Osteocyte (in vitro differentiated cells): ENCODE data around the gene RTP5. TPM values are rescaled to one million over a fixed set of nuclear protein-coding genes. Genes with fewer than 3 reads are reported as not detected.

Experiments used
- DNase-seq: peaks from one replicate; pipeline ENCODE4 v3.0.0; 2021; ENCODE audit warnings: mixed read lengths; ENCODE audit not compliant: unreplicated experiment; ENCODE audit errors: extremely low spot score
- H3K27ac Mint-ChIP-seq: one replicate; pipeline ENCODE4 v1.8.0; 2021; ENCODE audit warnings: mild to moderate bottlenecking, mixed read lengths; ENCODE audit not compliant: unreplicated experiment
- H3K27me3 Mint-ChIP-seq: one replicate; pipeline ENCODE4 v1.8.0; 2021; ENCODE audit warnings: mixed read lengths; ENCODE audit not compliant: unreplicated experiment
- H3K36me3 Mint-ChIP-seq: one replicate; pipeline ENCODE4 v1.8.0; 2021; ENCODE audit warnings: mixed read lengths; ENCODE audit not compliant: unreplicated experiment
- H3K4me1 Mint-ChIP-seq: one replicate; pipeline ENCODE4 v1.8.0; 2021; ENCODE audit warnings: mixed read lengths; ENCODE audit not compliant: unreplicated experiment
- H3K4me3 Mint-ChIP-seq: one replicate; pipeline ENCODE4 v1.8.0; 2021; ENCODE audit warnings: mild to moderate bottlenecking, moderate library complexity, mixed read lengths; ENCODE audit not compliant: unreplicated experiment
- H3K9me3 Mint-ChIP-seq: one replicate; pipeline ENCODE4 v1.8.0; 2021; ENCODE audit warnings: mixed read lengths; ENCODE audit not compliant: unreplicated experiment
- total RNA-seq: library from RNA; stranded (reverse); gene quantifications from 2 replicates; pipeline ENCODE4 v1.2.1, GENCODE V29; 2021
- TF ChIP-seq, protein P1 (sequence below): fragments of 200-600 bp; sonication (generic); IDR thresholded peaks from 2 replicates; pipeline ENCODE4 v1.5.0; 2021; ENCODE audit warnings: antibody characterized with exemption, mild to moderate bottlenecking, moderate library complexity

RTP5 gene
- total RNA-seq, 1 donor from 2014 or later, result not detected

DNA sequence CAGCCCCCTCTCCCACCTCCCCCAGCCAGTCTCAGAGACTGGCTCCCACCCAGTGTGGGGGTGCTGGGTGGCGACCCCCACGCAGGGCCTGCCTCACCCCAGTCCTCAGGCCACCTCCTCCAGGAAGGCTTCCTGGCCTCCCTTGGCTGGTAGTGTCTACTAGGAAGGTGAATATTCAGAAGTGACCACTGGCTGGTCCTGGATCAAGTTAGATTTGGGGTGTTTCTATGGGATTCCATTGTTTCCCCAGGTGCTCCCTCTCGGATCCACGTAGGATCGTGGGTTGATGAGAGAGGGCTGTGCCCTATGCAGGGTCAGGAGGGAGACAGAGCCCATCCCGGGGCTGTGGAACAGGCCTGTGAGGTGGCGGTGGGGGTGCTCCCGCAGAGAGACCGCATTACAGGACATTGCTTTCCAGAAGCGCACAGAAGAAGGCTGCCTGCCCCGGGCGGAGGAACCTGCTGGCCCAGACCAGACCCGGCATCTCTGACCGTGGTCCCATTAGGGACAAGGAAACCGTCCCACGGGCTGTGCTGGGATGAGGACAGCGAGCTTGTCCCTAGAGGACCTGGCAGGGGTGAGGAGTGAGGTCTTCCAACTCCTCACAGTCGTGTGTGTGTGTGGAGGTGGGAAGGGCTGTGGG is 14.2 kb upstream of the RTP5 start:
- no peak overlapping the region for H3K4me3 Mint-ChIP-seq
- H3K27me3 Mint-ChIP-seq, result no peaks in the 10 kb centered on the region
- no peaks in the 10 kb centered on the region for H3K36me3 Mint-ChIP-seq
- peaks cover 1% of the 10 kb centered on the region for H3K4me1 Mint-ChIP-seq
- H3K27ac Mint-ChIP-seq, result no peak overlapping the region
- DNase-seq, result no peak
- TF ChIP-seq, protein P1, sequence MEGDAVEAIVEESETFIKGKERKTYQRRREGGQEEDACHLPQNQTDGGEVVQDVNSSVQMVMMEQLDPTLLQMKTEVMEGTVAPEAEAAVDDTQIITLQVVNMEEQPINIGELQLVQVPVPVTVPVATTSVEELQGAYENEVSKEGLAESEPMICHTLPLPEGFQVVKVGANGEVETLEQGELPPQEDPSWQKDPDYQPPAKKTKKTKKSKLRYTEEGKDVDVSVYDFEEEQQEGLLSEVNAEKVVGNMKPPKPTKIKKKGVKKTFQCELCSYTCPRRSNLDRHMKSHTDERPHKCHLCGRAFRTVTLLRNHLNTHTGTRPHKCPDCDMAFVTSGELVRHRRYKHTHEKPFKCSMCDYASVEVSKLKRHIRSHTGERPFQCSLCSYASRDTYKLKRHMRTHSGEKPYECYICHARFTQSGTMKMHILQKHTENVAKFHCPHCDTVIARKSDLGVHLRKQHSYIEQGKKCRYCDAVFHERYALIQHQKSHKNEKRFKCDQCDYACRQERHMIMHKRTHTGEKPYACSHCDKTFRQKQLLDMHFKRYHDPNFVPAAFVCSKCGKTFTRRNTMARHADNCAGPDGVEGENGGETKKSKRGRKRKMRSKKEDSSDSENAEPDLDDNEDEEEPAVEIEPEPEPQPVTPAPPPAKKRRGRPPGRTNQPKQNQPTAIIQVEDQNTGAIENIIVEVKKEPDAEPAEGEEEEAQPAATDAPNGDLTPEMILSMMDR, result no peak
- H3K9me3 Mint-ChIP-seq, result no peaks in the 10 kb centered on the region

DNA sequence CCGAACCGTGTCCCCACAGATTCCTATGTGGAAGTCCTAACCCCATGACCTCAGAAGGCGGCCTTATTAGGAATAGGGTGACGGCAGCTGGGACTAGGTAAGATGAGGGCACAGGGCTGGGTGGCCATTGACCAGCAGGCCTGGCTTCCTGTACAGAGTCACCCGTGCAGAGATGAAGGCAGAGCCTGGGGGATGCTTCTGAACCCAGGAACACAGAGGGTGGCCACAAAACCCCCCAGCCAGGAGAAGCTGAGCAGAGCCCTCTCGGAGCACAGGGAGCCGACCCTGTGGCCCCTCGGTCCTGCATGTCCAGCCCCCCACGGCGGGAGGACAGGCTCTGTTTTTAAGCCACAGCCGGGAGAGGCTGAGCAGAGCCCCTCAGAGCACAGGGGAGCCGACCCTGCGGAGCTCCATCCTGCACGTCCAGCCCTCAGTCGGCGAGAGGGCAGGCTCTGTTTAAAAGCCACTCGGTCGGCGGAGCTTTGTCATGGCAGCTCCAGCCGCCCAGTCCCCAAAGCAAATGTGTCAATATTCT is 13.6 kb upstream of the RTP5 start:
- Mint-ChIP-seq H3K9me3 (no peaks in the 10 kb centered on the region), H3K4me3 (no peak overlapping the region), H3K36me3 (no peaks in the 10 kb centered on the region), H3K27me3 (no peaks in the 10 kb centered on the region), H3K27ac (no peak overlapping the region), H3K4me1 (peaks cover 1% of the 10 kb centered on the region)
- TF ChIP-seq, protein P1, result no peak
- DNase-seq, result no peak

DNA sequence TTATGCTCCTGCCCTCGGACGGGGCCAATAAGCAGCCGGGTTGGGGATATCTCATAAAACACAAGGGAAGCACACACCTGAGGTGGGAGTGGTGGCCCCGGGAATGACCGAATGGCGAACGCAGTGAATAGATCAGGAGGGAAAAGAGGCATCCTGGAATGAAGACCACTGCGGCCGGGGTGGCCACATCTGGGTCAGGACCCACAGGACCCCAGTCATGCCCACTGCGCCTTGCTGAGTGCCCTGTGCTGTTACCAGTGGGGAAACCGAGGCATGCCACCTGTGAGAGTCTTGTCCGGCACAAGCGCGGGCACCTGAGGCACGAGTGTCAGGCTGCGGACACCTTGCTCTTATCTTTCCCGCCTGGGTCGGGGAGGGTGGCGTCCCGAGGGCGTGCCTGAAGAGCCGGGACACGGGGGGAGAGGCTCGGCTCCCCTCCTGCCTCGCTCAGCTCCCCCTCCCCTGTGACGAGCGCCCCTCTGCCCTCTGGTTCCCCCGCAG is 12.4 kb upstream of the RTP5 start:
- peaks cover 1% of the 10 kb centered on the region for H3K4me1 Mint-ChIP-seq
- TF ChIP-seq, protein P1, result no peak
- DNase-seq, result no peak

DNA sequence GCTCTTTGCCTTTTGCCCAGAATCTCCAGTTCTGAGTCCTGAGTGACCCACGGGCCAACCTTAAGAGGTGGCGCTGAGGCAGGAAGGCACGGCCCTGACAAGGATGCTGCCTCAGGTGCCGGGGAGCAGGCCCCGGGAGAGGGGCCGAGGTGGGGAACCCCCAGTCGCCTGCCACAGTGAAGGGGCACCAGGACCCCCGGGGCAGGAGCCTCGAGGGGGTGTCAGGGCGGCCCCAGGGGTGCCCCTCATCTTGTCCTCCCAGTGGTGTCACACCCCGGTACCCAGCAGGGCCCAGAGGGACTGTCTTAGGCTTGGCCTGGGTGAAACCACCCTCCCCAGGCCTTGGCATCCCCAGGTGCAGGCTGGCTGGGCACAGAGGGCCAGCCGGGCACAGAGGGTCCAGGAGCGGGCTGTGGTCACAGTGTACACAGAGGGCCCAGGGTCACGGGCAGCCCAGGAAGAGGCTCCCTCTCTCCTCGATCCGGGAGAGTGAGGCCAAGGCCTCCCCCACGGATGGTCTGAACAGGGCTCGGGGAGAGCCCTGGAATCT is 11.9 kb upstream of the RTP5 start:
- H3K9me3 Mint-ChIP-seq, result no peaks in the 10 kb centered on the region
- H3K4me3 Mint-ChIP-seq, result no peak overlapping the region
- H3K27me3 Mint-ChIP-seq, result peaks cover 4% of the 10 kb centered on the region
- H3K4me1 Mint-ChIP-seq, result peaks cover 1% of the 10 kb centered on the region
- no peak for DNase-seq
- no peaks in the 10 kb centered on the region for H3K36me3 Mint-ChIP-seq
- TF ChIP-seq, protein P1, result no peak
- no peak overlapping the region for H3K27ac Mint-ChIP-seq

More for the DNA sequence above, 12.4 kb upstream of the RTP5 start:
- Mint-ChIP-seq H3K4me3 (no peak overlapping the region), H3K9me3 (no peaks in the 10 kb centered on the region), H3K27ac (no peak overlapping the region), H3K27me3 (no peaks in the 10 kb centered on the region), H3K36me3 (no peaks in the 10 kb centered on the region)
